ENCODE measurements around the gene TRABD. TPM values are rescaled to one million over a fixed set of nuclear protein-coding genes. Genes with fewer than 3 reads are reported as not detected.
A peak's percentile ranks its signal among the peaks of the same experiment; 100 is the strongest.

TRABD gene
- total RNA-seq, 2 experiments from 2014 or later = 184 to 193 TPM

GRCh38 chr22:50173983-50174355 lies 11.7 kb upstream of the TRABD start:
- peaks cover 24% of the 10 kb centered on the region for H3K27me3 Mint-ChIP-seq
- Histone ChIP-seq H3K27me3 (ENCODE audit: control insufficient read depth in 1 of 2, insufficient read depth in 2 of 2, low read length in 2 of 2) (peaks cover 24 to 26% of the 10 kb centered on the region in 2 experiments), H3K4me3 (ENCODE audit: low read length) (no peak overlapping the region), H3K9me3 (ENCODE audit: control insufficient read depth in 1 of 2, insufficient read depth in 1 of 2, low read length in 2 of 2) (peaks cover 0 to 17% of the 10 kb centered on the region in 2 experiments), H3K4me1 (ENCODE audit: insufficient read depth, low read length) (peaks cover 10% of the 10 kb centered on the region), H3K27ac (ENCODE audit: low read depth in 1 of 2, low read length in 2 of 2) (no peak overlapping the region), H3K36me3 (ENCODE audit: insufficient read depth, low read length) (no peaks in the 10 kb centered on the region)
- no peak for DNase-seq
- CTCF ChIA-PET = no interaction called here
- intact Hi-C loops (cut with DNase I, micrococcal nuclease) = loop anchor here in 1 of 2 experiments (5.0 kb wide), 1 partner anchor 33 kb away; no protein-coding TSS in a partner anchor
- no peak overlapping the region for H3K27ac Mint-ChIP-seq
- ATAC-seq (ENCODE audit: poor library complexity) = no peak
- H3K4me3 Mint-ChIP-seq = peak overlapping the region; percentile 42
- H3K4me1 Mint-ChIP-seq (ENCODE audit: low read depth) = peaks cover 7% of the 10 kb centered on the region
- POLR2A ChIA-PET = no interaction called here
- H3K36me3 Mint-ChIP-seq (ENCODE audit: low read depth) = no peaks in the 10 kb centered on the region
- no peaks in the 10 kb centered on the region for H3K9me3 Mint-ChIP-seq
- no peak for TF ChIP-seq CTCF (IDR thresholded peaks at IDR 0.05)

GRCh38 chr22:50174382-50175190 lies 11.1 kb upstream of the TRABD start:
- no peaks in the 10 kb centered on the region for H3K36me3 ChIP-seq (ENCODE audit: insufficient read depth, low read length)
- H3K27ac ChIP-seq (ENCODE audit: low read depth in 1 of 2, low read length in 2 of 2) = no peak overlapping the region
- Mint-ChIP-seq H3K4me3 (no peak overlapping the region), H3K9me3 (no peaks in the 10 kb centered on the region), H3K27me3 (peaks cover 21% of the 10 kb centered on the region), H3K27ac (no peak overlapping the region), H3K36me3 (ENCODE audit: low read depth) (no peaks in the 10 kb centered on the region), H3K4me1 (ENCODE audit: low read depth) (peaks cover 3% of the 10 kb centered on the region)
- ATAC-seq (ENCODE audit: poor library complexity) (no peak), DNase-seq (no peak)
- POLR2A ChIA-PET = no interaction called here
- TF ChIP-seq CTCF (IDR thresholded peaks at IDR 0.05) = no peak
- H3K27me3 ChIP-seq (ENCODE audit: control insufficient read depth in 1 of 2, insufficient read depth in 2 of 2, low read length in 2 of 2) = peaks cover 20 to 21% of the 10 kb centered on the region in 2 experiments
- intact Hi-C loops (cut with DNase I, micrococcal nuclease) = loop anchor here in 1 of 2 experiments (5.0 kb wide), 1 partner anchor 33 kb away; no protein-coding TSS in a partner anchor
- H3K4me3 ChIP-seq (ENCODE audit: low read length) = no peak overlapping the region
- peaks cover 0 to 12% of the 10 kb centered on the region in 2 experiments for H3K9me3 ChIP-seq (ENCODE audit: control insufficient read depth in 1 of 2, insufficient read depth in 1 of 2, low read length in 2 of 2)
- peaks cover 5% of the 10 kb centered on the region for H3K4me1 ChIP-seq (ENCODE audit: insufficient read depth, low read length)
- CTCF ChIA-PET = no interaction called here

GRCh38 chr22:50175191-50175461 lies 10.6 kb upstream of the TRABD start:
- CTCF ChIA-PET = no interaction called here

More at GRCh38 chr22:50175191-50175461, 10.6 kb upstream of the TRABD start:
- H3K36me3 ChIP-seq (ENCODE audit: insufficient read depth, low read length) = no peaks in the 10 kb centered on the region
- H3K9me3 ChIP-seq (ENCODE audit: control insufficient read depth in 1 of 2, insufficient read depth in 1 of 2, low read length in 2 of 2) = peaks cover 0 to 12% of the 10 kb centered on the region in 2 experiments
- no peak for ATAC-seq (ENCODE audit: poor library complexity)
- no peak overlapping the region for H3K27ac Mint-ChIP-seq
- no peak for DNase-seq
- H3K27ac ChIP-seq (ENCODE audit: low read depth in 1 of 2, low read length in 2 of 2) = no peak overlapping the region
- H3K4me1 ChIP-seq (ENCODE audit: insufficient read depth, low read length) = peaks cover 5% of the 10 kb centered on the region
- H3K27me3 Mint-ChIP-seq = peaks cover 26% of the 10 kb centered on the region
- H3K4me3 Mint-ChIP-seq = no peak overlapping the region
- H3K4me3 ChIP-seq (ENCODE audit: low read length) = no peak overlapping the region
- H3K36me3 Mint-ChIP-seq (ENCODE audit: low read depth) = no peaks in the 10 kb centered on the region
- no peak for TF ChIP-seq CTCF (IDR thresholded peaks at IDR 0.05)
- peaks cover 3% of the 10 kb centered on the region for H3K4me1 Mint-ChIP-seq (ENCODE audit: low read depth)
- H3K27me3 ChIP-seq (ENCODE audit: control insufficient read depth in 1 of 2, insufficient read depth in 2 of 2, low read length in 2 of 2) = peaks cover 20 to 21% of the 10 kb centered on the region in 2 experiments
- POLR2A ChIA-PET = no interaction called here
- H3K9me3 Mint-ChIP-seq = no peaks in the 10 kb centered on the region
- intact Hi-C loops (cut with DNase I, micrococcal nuclease) = no loop called here
